Neural cell (in vitro differentiated cells): ENCODE measurements around the gene ALDH1B1. TPM values are rescaled to one million over a fixed set of nuclear protein-coding genes. Genes with fewer than 3 reads are reported as not detected.
A peak's percentile ranks its signal among the peaks of the same experiment; 100 is the strongest.

ENCODE experiments used
- H2AFZ ChIP-seq: fragments of 200-600, 300-800 bp; sonication (generic), shearing (Covaris generic); 2 replicates; pipeline ENCODE4 v1.6.0; 2014; ENCODE audit warnings: low read depth, mild to moderate bottlenecking, antibody characterized with exemption, low read length, moderate library complexity
- H3F3A ChIP-seq: fragments of 200-600 bp; shearing (Covaris generic); 2 replicates; pipeline ENCODE4 v1.6.1; 2016; ENCODE audit warnings: mild to moderate bottlenecking, moderate library complexity, mixed read lengths, antibody characterized with exemption, low read length; ENCODE audit not compliant: insufficient read depth, poor library complexity, severe bottlenecking
- H3K27ac ChIP-seq: fragments of 200-600, 300-800 bp; sonication (generic), shearing (Covaris generic); 2 replicates; pipeline ENCODE4 v1.5.1; 2014; ENCODE audit warnings: mild to moderate bottlenecking, low read length, moderate library complexity
- H3K27me3 ChIP-seq: fragments of 300-800, 200-600 bp; sonication (generic), shearing (Covaris generic); 2 replicates; pipeline ENCODE4 v1.6.0; 2014; ENCODE audit warnings: mild to moderate bottlenecking, low read depth, low read length, moderate library complexity; ENCODE audit not compliant: insufficient read depth
- H3K36me3 ChIP-seq: fragments of 300-800, 200-600 bp; sonication (generic), shearing (Covaris generic); 2 replicates; pipeline ENCODE4 v1.5.1; 2014; ENCODE audit warnings: mild to moderate bottlenecking, antibody characterized with exemption, low read length, moderate library complexity; ENCODE audit not compliant: insufficient read depth
- H3K4me2 ChIP-seq: fragments of 300-800, 200-600 bp; sonication (generic), shearing (Covaris generic); 2 replicates; pipeline ENCODE4 v1.6.0; 2014; ENCODE audit warnings: mild to moderate bottlenecking, low read length
- H3K4me3 ChIP-seq: fragments of 300-800, 200-600 bp; sonication (generic), shearing (Covaris generic); 2 replicates; pipeline ENCODE4 v1.5.1; 2014; ENCODE audit warnings: mild to moderate bottlenecking, low read length, moderate library complexity
- H3K79me2 ChIP-seq: fragments of 200-600 bp; shearing (Covaris generic); replicated peaks from 2 replicates; pipeline ENCODE4 v1.6.0; 2014; ENCODE audit warnings: mild to moderate bottlenecking, low read length, moderate library complexity; ENCODE audit not compliant: insufficient read depth
- H3K9ac ChIP-seq: fragments of 300-800, 200-600 bp; sonication (generic), shearing (Covaris generic); 2 replicates; pipeline ENCODE4 v1.6.1; 2016; ENCODE audit warnings: mild to moderate bottlenecking, low read length, mixed read lengths
- H3K9me2 ChIP-seq: fragments of 200-600 bp; shearing (Covaris generic); 2 replicates; pipeline ENCODE4 v1.6.1; 2016; ENCODE audit warnings: mild to moderate bottlenecking, low read length, mixed read lengths; ENCODE audit not compliant: insufficient read depth
- H3K9me3 ChIP-seq: fragments of 200-600, 300-800 bp; sonication (generic), shearing (Covaris generic); 2 replicates; pipeline ENCODE4 v1.6.1; 2016; ENCODE audit warnings: mild to moderate bottlenecking, mixed run types, low read length, moderate library complexity, mixed read lengths
- H4K20me1 ChIP-seq: fragments of 200-600 bp; shearing (Covaris generic); 2 replicates; pipeline ENCODE4 v1.6.1; 2016; ENCODE audit warnings: mild to moderate bottlenecking, mixed run types; ENCODE audit not compliant: insufficient read depth
- CTCF ChIP-seq: fragments of 450-650 bp; IDR thresholded peaks from 2 replicates; pipeline ENCODE4 v1.5.1; 2014; ENCODE audit warnings: antibody characterized with exemption, mild to moderate bottlenecking, moderate library complexity; ENCODE audit not compliant: poor library complexity, severe bottlenecking
- EP300 ChIP-seq: fragments of 450-650 bp; conservative IDR thresholded peaks from 2 replicates; pipeline ENCODE4 v1.6.1; 2014; ENCODE audit warnings: antibody characterized with exemption, mild to moderate bottlenecking, moderate library complexity; ENCODE audit not compliant: poor library complexity, severe bottlenecking
- EZH2 ChIP-seq: fragments of 200-600, 300-800 bp; shearing (Covaris generic), sonication (generic); IDR thresholded peaks from 2 replicates; pipeline ENCODE4 v1.6.1; 2014; ENCODE audit warnings: antibody characterized with exemption, low read length, borderline replicate concordance, mild to moderate bottlenecking; ENCODE audit not compliant: insufficient read depth, poor library complexity, severe bottlenecking
- MXI1 ChIP-seq: fragments of 450-650 bp; conservative IDR thresholded peaks from 2 replicates; pipeline ENCODE4 v1.6.1; 2014; ENCODE audit warnings: antibody characterized with exemption, mild to moderate bottlenecking; ENCODE audit not compliant: poor library complexity, severe bottlenecking
- POLR2AphosphoS5 ChIP-seq: IDR thresholded peaks from 2 replicates; pipeline ENCODE4 v1.6.1; 2012
- RAD21 ChIP-seq: fragments of 450-650 bp; conservative IDR thresholded peaks from 2 replicates; pipeline ENCODE4 v1.6.1; 2014; ENCODE audit warnings: antibody characterized with exemption, mild to moderate bottlenecking, moderate library complexity
- REST ChIP-seq: IDR thresholded peaks from 2 replicates; pipeline ENCODE4 v1.6.1; 2012; ENCODE audit warnings: borderline replicate concordance
- SMC3 ChIP-seq: fragments of 450-650 bp; conservative IDR thresholded peaks from 2 replicates; pipeline ENCODE4 v1.6.1; 2014; ENCODE audit warnings: antibody characterized with exemption, mild to moderate bottlenecking, moderate library complexity; ENCODE audit not compliant: poor library complexity
- TAF1 ChIP-seq: IDR thresholded peaks from 2 replicates; pipeline ENCODE4 v1.6.1; 2012; ENCODE audit warnings: low read depth
- polyA plus RNA-seq: library from polyadenylated mRNA; depleted of rRNA; stranded (reverse); fragments of >200 nt; gene quantifications from 2 replicates; pipeline ENCODE4 v1.2.3, GENCODE V29; 2014

ALDH1B1 gene
- polyA plus RNA-seq, 1 donor from 2014 or later = 6.6 TPM

DNA sequence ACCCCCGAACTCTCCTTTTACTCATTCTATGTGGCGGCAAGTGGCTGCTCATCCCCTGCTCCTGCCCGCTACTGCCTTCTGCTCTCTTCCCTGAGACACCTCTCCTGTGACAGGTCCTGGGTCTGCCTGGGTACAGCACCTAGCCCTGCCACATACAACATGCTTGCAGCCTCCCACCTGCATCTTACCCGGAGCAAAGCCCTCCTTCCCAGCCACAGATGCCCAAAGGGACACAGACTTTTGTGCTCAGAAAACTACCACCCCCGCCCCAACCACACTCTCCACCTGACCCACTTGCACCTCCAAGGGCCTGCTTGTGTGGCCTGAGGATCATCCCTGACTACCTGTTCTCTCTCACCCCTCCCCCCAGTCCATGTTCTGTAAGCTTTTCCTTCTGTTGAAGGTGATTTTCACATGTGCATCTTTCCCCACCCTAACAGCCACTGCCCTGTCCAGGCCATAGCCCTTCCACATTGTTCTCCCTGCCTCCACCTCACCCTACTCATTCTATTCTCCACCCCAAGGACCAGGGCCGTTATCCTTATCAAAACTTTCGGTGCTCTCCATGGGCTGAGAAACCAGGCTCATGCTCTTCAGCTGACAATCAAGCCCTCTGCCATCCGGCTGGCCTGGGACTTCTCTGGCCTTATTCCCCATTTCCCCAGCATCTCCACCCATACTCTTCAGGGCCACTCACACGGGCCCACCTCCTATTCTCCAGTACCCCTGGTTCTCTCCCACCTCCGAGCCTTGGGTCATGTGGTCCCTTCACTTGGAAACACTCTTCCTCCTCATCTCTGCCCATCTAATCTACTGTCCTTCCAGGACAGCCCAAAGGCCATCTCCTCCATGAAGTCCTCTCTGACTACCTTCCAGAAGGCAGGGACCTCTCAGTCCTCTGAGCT, 46.4 kb upstream of the ALDH1B1 start:
- Histone ChIP-seq H3F3A (no peaks in the 10 kb centered on the region), H3K79me2 (no peaks in the 10 kb centered on the region), H2AFZ (no peak overlapping the region), H3K36me3 (no peaks in the 10 kb centered on the region), H3K4me2 (no peak overlapping the region), H3K4me3 (no peak overlapping the region), H3K9me2 (no peaks in the 10 kb centered on the region), H3K27ac (no peak overlapping the region), H3K9ac (peak overlapping the region; percentile 9), H4K20me1 (no peaks in the 10 kb centered on the region), H3K27me3 (no peaks in the 10 kb centered on the region), H3K9me3 (no peaks in the 10 kb centered on the region)
- TF ChIP-seq TAF1 (no peak), MXI1 (no peak), CTCF (no peak), EZH2 (no peak), RAD21 (no peak), EP300 (no peak), POLR2AphosphoS5 (no peak), SMC3 (no peak), REST (no peak)

GRCh38 chr9:38346811-38347210, 45.7 kb upstream of the ALDH1B1 start:
- Histone ChIP-seq H2AFZ (no peak overlapping the region), H3K36me3 (no peaks in the 10 kb centered on the region), H3K79me2 (no peaks in the 10 kb centered on the region), H3K27me3 (no peaks in the 10 kb centered on the region), H3F3A (no peaks in the 10 kb centered on the region), H3K4me2 (no peak overlapping the region), H4K20me1 (no peaks in the 10 kb centered on the region), H3K4me3 (no peak overlapping the region), H3K9me3 (no peaks in the 10 kb centered on the region), H3K9me2 (no peaks in the 10 kb centered on the region), H3K9ac (peak overlapping the region; percentile 9), H3K27ac (no peak overlapping the region)
- TF ChIP-seq TAF1 (no peak), REST (no peak), CTCF (no peak), MXI1 (no peak), RAD21 (no peak), EP300 (no peak), SMC3 (no peak), POLR2AphosphoS5 (no peak), EZH2 (no peak)
